ENCODE results near the gene KCNB1.

KCNB1 gene

DNA sequence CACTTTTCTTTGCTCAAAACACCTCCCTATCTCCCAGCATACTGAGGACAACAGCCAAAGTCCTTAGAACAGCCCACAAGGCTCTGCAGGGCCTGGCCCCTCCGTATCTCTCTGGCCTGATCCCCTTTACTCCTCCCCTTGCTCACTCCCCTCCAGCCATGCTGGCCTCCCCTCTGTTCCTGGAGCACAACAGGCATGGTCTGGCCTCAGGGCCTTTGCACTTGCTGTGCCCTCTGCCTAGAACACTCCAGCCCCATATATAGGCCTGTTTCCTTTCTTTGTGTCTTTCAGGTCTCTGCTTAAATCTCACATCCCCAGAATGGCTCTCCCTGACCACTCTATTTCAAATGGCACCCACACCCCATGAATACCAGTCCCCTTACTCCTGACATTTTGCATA, 62.7 kb downstream of the KCNB1 start:
- Histone ChIP-seq H2AFZ (ENCODE audit: low read depth, low read length) (no peak overlapping the region), H4K8ac (ENCODE audit: low read length) (no peak overlapping the region), H3K18ac (ENCODE audit: low read depth in 1 of 2, low read length in 2 of 2) (no peak overlapping the region), H2BK120ac (ENCODE audit: low read depth, low read length) (no peak overlapping the region), H3K4ac (ENCODE audit: low read depth in 1 of 2, low read length in 2 of 2) (no peak overlapping the region), H3K27me3 (ENCODE audit: control insufficient read depth in 1 of 2, insufficient read depth in 1 of 2, low read length in 2 of 2) (peaks cover 52 to 85% of the 10 kb centered on the region in 2 experiments), H2AK5ac (ENCODE audit: low read length, severe bottlenecking) (no peak overlapping the region), H2BK12ac (ENCODE audit: low read length in 2 of 2) (no peak overlapping the region), H3K9ac (ENCODE audit: low read length) (no peak overlapping the region), H3K36me3 (ENCODE audit: control insufficient read depth in 1 of 2, insufficient read depth in 2 of 2, low read depth in 1 of 2, low read length in 2 of 2) (no peaks in the 10 kb centered on the region), H3K79me1 (replicated peaks; ENCODE audit: low read length, poor library complexity, severe bottlenecking) (no peaks in the 10 kb centered on the region), H3K4me3 (ENCODE audit: insufficient read depth in 1 of 2, low read depth in 1 of 2, low read length in 2 of 2) (no peak overlapping the region), H3K27ac (ENCODE audit: low read length, poor library complexity, severe bottlenecking) (no peak overlapping the region), H4K91ac (ENCODE audit: low read length) (no peak overlapping the region), H3K4me2 (ENCODE audit: low read length, poor library complexity, severe bottlenecking) (no peak overlapping the region), H3K23ac (ENCODE audit: low read length in 2 of 2) (no peak overlapping the region), H3K9me3 (ENCODE audit: control insufficient read depth, low read length) (no peaks in the 10 kb centered on the region), H3K4me1 (ENCODE audit: control insufficient read depth, insufficient read depth, low read depth, low read length) (no peaks in the 10 kb centered on the region), H3K14ac (ENCODE audit: low read length in 2 of 2) (no peak overlapping the region), H2BK15ac (ENCODE audit: low read depth, poor library complexity, severe bottlenecking) (no peak overlapping the region), H2BK5ac (ENCODE audit: low read depth, low read length, poor library complexity, severe bottlenecking) (no peak overlapping the region)
- DNase-seq: no peak
- 56% methylated on average over 1 of the region's 1 CpG for WGBS

DNA sequence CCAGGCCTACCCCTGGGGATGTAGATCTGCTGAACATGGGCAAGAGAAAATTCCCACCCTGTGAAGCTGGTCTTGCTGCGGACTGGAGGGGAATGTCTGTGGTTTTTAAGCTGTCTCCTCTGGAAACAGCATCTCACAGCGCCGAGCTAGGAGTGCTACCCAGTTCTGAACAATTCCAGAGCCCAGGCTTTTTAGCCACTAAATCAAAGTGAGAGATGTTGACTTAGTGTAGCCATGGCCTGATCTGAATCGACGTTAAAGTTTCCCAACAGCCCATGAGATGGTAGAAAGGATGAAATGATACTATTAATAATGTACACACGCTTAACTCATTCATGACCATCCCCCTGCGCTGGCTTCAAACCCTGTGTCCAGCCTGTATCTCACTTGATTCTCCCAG, 63.7 kb downstream of the KCNB1 start:
- WGBS: 85% methylated on average over 3 of the region's 7 CpGs

DNA sequence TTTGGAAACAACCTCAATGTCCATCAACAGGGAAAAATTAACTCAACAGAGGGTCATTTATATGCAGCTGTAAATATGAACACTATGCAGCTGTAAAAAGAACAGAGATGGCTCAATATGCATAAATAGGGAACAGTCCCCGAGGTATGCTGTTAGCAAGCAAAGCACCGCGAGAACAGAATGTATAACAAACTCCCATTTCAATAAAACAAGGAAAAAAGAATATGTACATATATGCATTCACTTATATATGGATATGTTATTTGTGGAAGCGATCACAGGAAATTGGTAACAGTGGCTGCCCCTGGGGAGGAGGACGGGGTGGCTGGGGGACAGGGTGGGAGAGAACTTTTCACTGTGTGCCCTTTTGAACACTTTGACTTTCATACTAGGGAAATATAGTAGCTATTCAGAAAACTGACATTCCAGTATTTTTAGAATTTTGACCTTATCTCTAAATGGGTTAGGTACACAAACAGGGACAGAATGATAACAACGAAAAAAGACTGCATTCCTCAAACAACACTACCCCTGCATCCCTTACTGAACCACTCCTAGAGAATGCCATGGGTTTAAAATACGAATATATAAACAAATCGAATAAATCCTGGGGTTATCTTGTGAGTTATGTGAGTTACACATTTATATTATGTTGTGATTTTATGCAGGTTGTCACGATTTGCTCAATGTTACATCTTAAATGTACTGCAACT, 64.5 kb downstream of the KCNB1 start:
- H3K9me3 ChIP-seq (ENCODE audit: control insufficient read depth, low read length): no peaks in the 10 kb centered on the region
- no peak overlapping the region for H2AK5ac ChIP-seq (ENCODE audit: low read length, severe bottlenecking)
- H3K14ac ChIP-seq (ENCODE audit: low read length in 2 of 2): no peak overlapping the region
- no peaks in the 10 kb centered on the region for H3K4me1 ChIP-seq (ENCODE audit: control insufficient read depth, insufficient read depth, low read depth, low read length)
- H2BK120ac ChIP-seq (ENCODE audit: low read depth, low read length): no peak overlapping the region
- H2BK5ac ChIP-seq (ENCODE audit: low read depth, low read length, poor library complexity, severe bottlenecking): no peak overlapping the region
- H3K18ac ChIP-seq (ENCODE audit: low read depth in 1 of 2, low read length in 2 of 2): no peak overlapping the region
- no peak overlapping the region for H2AFZ ChIP-seq (ENCODE audit: low read depth, low read length)
- 79% methylated on average over 7 of the region's 9 CpGs for WGBS
- no peak overlapping the region for H3K4ac ChIP-seq (ENCODE audit: low read depth in 1 of 2, low read length in 2 of 2)
- no peak overlapping the region for H2BK15ac ChIP-seq (ENCODE audit: low read depth, poor library complexity, severe bottlenecking)
- H3K4me3 ChIP-seq (ENCODE audit: insufficient read depth in 1 of 2, low read depth in 1 of 2, low read length in 2 of 2): no peak overlapping the region
- H3K36me3 ChIP-seq (ENCODE audit: control insufficient read depth in 1 of 2, insufficient read depth in 2 of 2, low read depth in 1 of 2, low read length in 2 of 2): no peaks in the 10 kb centered on the region
- H3K9ac ChIP-seq (ENCODE audit: low read length): no peak overlapping the region
- no peak overlapping the region for H3K4me2 ChIP-seq (ENCODE audit: low read length, poor library complexity, severe bottlenecking)
- no peak overlapping the region for H4K91ac ChIP-seq (ENCODE audit: low read length)
- no peak overlapping the region for H4K8ac ChIP-seq (ENCODE audit: low read length)
- no peak overlapping the region for H3K23ac ChIP-seq (ENCODE audit: low read length in 2 of 2)
- no peaks in the 10 kb centered on the region for H3K79me1 ChIP-seq (replicated peaks; ENCODE audit: low read length, poor library complexity, severe bottlenecking)
- no peak overlapping the region for H3K27ac ChIP-seq (ENCODE audit: low read length, poor library complexity, severe bottlenecking)
- DNase-seq: no peak
- peaks cover 53 to 87% of the 10 kb centered on the region in 2 experiments for H3K27me3 ChIP-seq (ENCODE audit: control insufficient read depth in 1 of 2, insufficient read depth in 1 of 2, low read length in 2 of 2)
- no peak overlapping the region for H2BK12ac ChIP-seq (ENCODE audit: low read length in 2 of 2)

More for the DNA sequence above, 63.7 kb downstream of the KCNB1 start:
- Histone ChIP-seq H3K4ac (ENCODE audit: low read depth in 1 of 2, low read length in 2 of 2) (no peak overlapping the region), H3K36me3 (ENCODE audit: control insufficient read depth in 1 of 2, insufficient read depth in 2 of 2, low read depth in 1 of 2, low read length in 2 of 2) (no peaks in the 10 kb centered on the region), H4K91ac (ENCODE audit: low read length) (no peak overlapping the region), H4K8ac (ENCODE audit: low read length) (no peak overlapping the region), H2AK5ac (ENCODE audit: low read length, severe bottlenecking) (no peak overlapping the region), H3K14ac (ENCODE audit: low read length in 2 of 2) (no peak overlapping the region), H3K4me3 (ENCODE audit: insufficient read depth in 1 of 2, low read depth in 1 of 2, low read length in 2 of 2) (no peak overlapping the region), H3K9me3 (ENCODE audit: control insufficient read depth, low read length) (no peaks in the 10 kb centered on the region), H2BK12ac (ENCODE audit: low read length in 2 of 2) (no peak overlapping the region), H2BK5ac (ENCODE audit: low read depth, low read length, poor library complexity, severe bottlenecking) (no peak overlapping the region), H3K4me2 (ENCODE audit: low read length, poor library complexity, severe bottlenecking) (no peak overlapping the region), H3K9ac (ENCODE audit: low read length) (no peak overlapping the region), H2BK15ac (ENCODE audit: low read depth, poor library complexity, severe bottlenecking) (no peak overlapping the region), H2AFZ (ENCODE audit: low read depth, low read length) (no peak overlapping the region), H3K18ac (ENCODE audit: low read depth in 1 of 2, low read length in 2 of 2) (no peak overlapping the region), H3K27me3 (ENCODE audit: control insufficient read depth in 1 of 2, insufficient read depth in 1 of 2, low read length in 2 of 2) (peaks cover 52 to 85% of the 10 kb centered on the region in 2 experiments), H2BK120ac (ENCODE audit: low read depth, low read length) (no peak overlapping the region), H3K23ac (ENCODE audit: low read length in 2 of 2) (no peak overlapping the region), H3K4me1 (ENCODE audit: control insufficient read depth, insufficient read depth, low read depth, low read length) (no peaks in the 10 kb centered on the region), H3K79me1 (replicated peaks; ENCODE audit: low read length, poor library complexity, severe bottlenecking) (no peaks in the 10 kb centered on the region), H3K27ac (ENCODE audit: low read length, poor library complexity, severe bottlenecking) (no peak overlapping the region)
- no peak for DNase-seq

DNA sequence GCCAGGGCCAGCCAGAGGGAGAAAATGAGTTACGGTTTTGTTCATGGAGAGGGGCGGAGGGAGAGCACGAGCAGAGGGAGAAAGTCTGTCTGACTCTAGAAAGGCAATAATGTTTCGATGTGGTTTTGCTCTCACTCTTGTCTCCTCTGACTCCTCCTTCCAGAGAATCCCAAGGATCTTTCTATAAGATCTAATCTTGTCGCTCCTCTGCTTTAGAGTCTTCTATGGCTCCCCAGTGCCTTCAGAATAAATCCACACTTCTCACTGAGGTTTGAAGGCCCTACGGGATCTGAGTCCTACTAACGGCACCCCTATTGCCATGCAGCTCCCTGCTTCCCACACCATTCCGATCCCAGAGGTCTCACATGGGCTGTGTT, 66.8 kb downstream of the KCNB1 start:
- H3K27ac ChIP-seq (ENCODE audit: low read length, poor library complexity, severe bottlenecking): no peak overlapping the region
- H2BK5ac ChIP-seq (ENCODE audit: low read depth, low read length, poor library complexity, severe bottlenecking): no peak overlapping the region
- H2BK12ac ChIP-seq (ENCODE audit: low read length in 2 of 2): no peak overlapping the region
- peaks cover 71 to 90% of the 10 kb centered on the region in 2 experiments for H3K27me3 ChIP-seq (ENCODE audit: control insufficient read depth in 1 of 2, insufficient read depth in 1 of 2, low read length in 2 of 2)
- no peak overlapping the region for H3K23ac ChIP-seq (ENCODE audit: low read length in 2 of 2)
- no peak overlapping the region for H2BK120ac ChIP-seq (ENCODE audit: low read depth, low read length)
- H3K36me3 ChIP-seq (ENCODE audit: control insufficient read depth in 1 of 2, insufficient read depth in 2 of 2, low read depth in 1 of 2, low read length in 2 of 2): no peaks in the 10 kb centered on the region
- no peaks in the 10 kb centered on the region for H3K9me3 ChIP-seq (ENCODE audit: control insufficient read depth, low read length)
- H2AFZ ChIP-seq (ENCODE audit: low read depth, low read length): no peak overlapping the region
- no peak overlapping the region for H3K4ac ChIP-seq (ENCODE audit: low read depth in 1 of 2, low read length in 2 of 2)
- H3K9ac ChIP-seq (ENCODE audit: low read length): no peak overlapping the region
- 89% methylated on average over 7 of the region's 8 CpGs for WGBS
- no peak overlapping the region for H2AK5ac ChIP-seq (ENCODE audit: low read length, severe bottlenecking)
- no peak overlapping the region for H2BK15ac ChIP-seq (ENCODE audit: low read depth, poor library complexity, severe bottlenecking)
- no peak overlapping the region for H4K8ac ChIP-seq (ENCODE audit: low read length)
- no peak overlapping the region for H3K14ac ChIP-seq (ENCODE audit: low read length in 2 of 2)
- no peak overlapping the region for H3K4me2 ChIP-seq (ENCODE audit: low read length, poor library complexity, severe bottlenecking)
- H3K4me3 ChIP-seq (ENCODE audit: insufficient read depth in 1 of 2, low read depth in 1 of 2, low read length in 2 of 2): no peak overlapping the region
- no peaks in the 10 kb centered on the region for H3K4me1 ChIP-seq (ENCODE audit: control insufficient read depth, insufficient read depth, low read depth, low read length)
- no peak for DNase-seq
- no peak overlapping the region for H3K18ac ChIP-seq (ENCODE audit: low read depth in 1 of 2, low read length in 2 of 2)
- no peaks in the 10 kb centered on the region for H3K79me1 ChIP-seq (replicated peaks; ENCODE audit: low read length, poor library complexity, severe bottlenecking)
- no peak overlapping the region for H4K91ac ChIP-seq (ENCODE audit: low read length)
